Activated CD8-positive, alpha-beta T cell treated with anti-CD3 and anti-CD28 coated beads for 36 hours (primary cell): ENCODE data around the gene TGFB1I1. TPM values are rescaled to one million over a fixed set of nuclear protein-coding genes. Genes with fewer than 3 reads are reported as not detected.
"Not testable (repeated sequence)": the region's sequence is repeated elsewhere in the genome, so short reads cannot be mapped to it uniquely, and the experiment has no call there.

Source experiments
- ATAC-seq: fragments of 200-7000 bp; cut with Tn5 transposase; one replicate; pipeline ENCODE4 v1.10.0; 2021; ENCODE audit warnings: mild to moderate bottlenecking, moderate library complexity
- CTCF ChIA-PET: fragments of 350-600 bp; sonication (Branson Sonifier 250); formaldehyde crosslinking; loops from one replicate; lab custom pipeline; 2021; ENCODE audit warnings: antibody characterized with exemption; lab: Charles Lee
- POLR2A ChIA-PET: fragments of 350-600 bp; sonication (Branson Sonifier 250); formaldehyde crosslinking; loops from one replicate; lab custom pipeline; 2021; ENCODE audit warnings: antibody characterized with exemption; lab: Charles Lee
- DNase-seq: peaks from one replicate; pipeline ENCODE4 v3.0.0-alpha.2; 2020
- H3K27ac Mint-ChIP-seq: one replicate; pipeline ENCODE4 v1.8.0; 2021; ENCODE audit warnings: mild to moderate bottlenecking, mixed read lengths
- H3K27me3 Mint-ChIP-seq: one replicate; pipeline ENCODE4 v1.8.0; 2021; ENCODE audit warnings: mixed read lengths
- H3K36me3 Mint-ChIP-seq: one replicate; pipeline ENCODE4 v1.8.0; 2021; ENCODE audit warnings: low read depth, mixed read lengths
- H3K4me1 Mint-ChIP-seq: one replicate; pipeline ENCODE4 v1.8.0; 2021; ENCODE audit warnings: low read depth, mixed read lengths
- H3K4me3 Mint-ChIP-seq: one replicate; pipeline ENCODE4 v1.8.0; 2021; ENCODE audit warnings: mild to moderate bottlenecking, moderate library complexity, mixed read lengths
- H3K9me3 Mint-ChIP-seq: one replicate; pipeline ENCODE4 v1.8.0; 2021; ENCODE audit warnings: mixed read lengths
- CTCF ChIP-seq: fragments of 200-600 bp; IDR thresholded peaks from one replicate; pipeline ENCODE4 v1.8.0; 2022; ENCODE audit warnings: antibody characterized with exemption, mild to moderate bottlenecking
- intact Hi-C: fragments of 100-400 bp; cut with micrococcal nuclease; formaldehyde crosslinking; loops from one replicate; pipeline ENCODE4 v1.10.0; 2022
- total RNA-seq, 2 experiments: library from RNA; stranded (reverse); gene quantifications; one replicate each; pipeline ENCODE4 v1.2.3, GENCODE V29; 2021

TGFB1I1 gene
- total RNA-seq, 2 experiments from 2014 or later: 0.92 to 1.2 TPM

- DNase-seq: no peak
- no peak overlapping the region for H3K4me3 Mint-ChIP-seq
- H3K4me1 Mint-ChIP-seq: no peaks in the 10 kb centered on the region
- no peak for TF ChIP-seq CTCF
- H3K9me3 Mint-ChIP-seq: no peaks in the 10 kb centered on the region
- peaks cover 5% of the 10 kb centered on the region for H3K36me3 Mint-ChIP-seq
- CTCF ChIA-PET: interaction anchor here (1.2 kb wide), 1 partner anchor 42 kb away, joined by 3 read pairs; no protein-coding TSS in a partner anchor
- no peaks in the 10 kb centered on the region for H3K27me3 Mint-ChIP-seq
- POLR2A ChIA-PET: interaction anchor here (1.4 kb wide), 1 partner anchor 10 kb away, joined by 5 read pairs; the partner anchor contains the start of gene RUSF1
- no peak overlapping the region for H3K27ac Mint-ChIP-seq
- ATAC-seq: no peak
- intact Hi-C loops: no loop called here
These were observed 26.5 kb downstream of the TGFB1I1 start for GRCh38 chr16:31498493-31498892.

- Mint-ChIP-seq H3K27ac (no peak overlapping the region), H3K9me3 (no peaks in the 10 kb centered on the region), H3K4me1 (peaks cover 6% of the 10 kb centered on the region), H3K36me3 (peaks cover 4% of the 10 kb centered on the region), H3K27me3 (no peaks in the 10 kb centered on the region), H3K4me3 (no peak overlapping the region)
- ChIA-PET POLR2A (interaction anchor here (0.6 to 1.1 kb wide), 2 partner anchors 13 to 531 kb away, joined by 3 to 4 read pairs; no protein-coding TSS in a partner anchor), CTCF (no interaction called here)
- ATAC-seq (no peak), DNase-seq (no peak)
- intact Hi-C loops: loop anchor here (10.0 kb wide), 1 partner anchor 215 kb away; a partner anchor contains a TSS
- no peak for TF ChIP-seq CTCF
These were observed 28.0 kb downstream of the TGFB1I1 start for GRCh38 chr16:31499928-31500327.

- intact Hi-C loops: loop anchor here (10.0 kb wide), 1 partner anchor 213 kb away; a partner anchor contains a TSS
- H3K36me3 Mint-ChIP-seq: peaks cover 10% of the 10 kb centered on the region
- TF ChIP-seq CTCF: no peak
- no peaks in the 10 kb centered on the region for H3K27me3 Mint-ChIP-seq
- DNase-seq (no peak), ATAC-seq (no peak)
- ChIA-PET POLR2A (no interaction called here), CTCF (interaction anchor here (0.8 to 2.7 kb wide), 2 partner anchors 25 to 41 kb away, joined by 3 to 9 read pairs; partner anchors contain the start of gene ARMC5)
- no peak overlapping the region for H3K4me3 Mint-ChIP-seq
- no peak overlapping the region for H3K27ac Mint-ChIP-seq
- no peaks in the 10 kb centered on the region for H3K9me3 Mint-ChIP-seq
- H3K4me1 Mint-ChIP-seq: peaks cover 21% of the 10 kb centered on the region
These were observed 29.4 kb downstream of the TGFB1I1 start for GRCh38 chr16:31501226-31501965.

- POLR2A ChIA-PET: no interaction called here
- no peak for DNase-seq
- no peak overlapping the region for H3K4me3 Mint-ChIP-seq
- no peak for TF ChIP-seq CTCF
- no peaks in the 10 kb centered on the region for H3K9me3 Mint-ChIP-seq
- no peaks in the 10 kb centered on the region for H3K27me3 Mint-ChIP-seq
- peaks cover 10% of the 10 kb centered on the region for H3K36me3 Mint-ChIP-seq
- intact Hi-C loops: loop anchor here (10.0 kb wide), 1 partner anchor 213 kb away; a partner anchor contains a TSS
- ATAC-seq: no peak
- peaks cover 25% of the 10 kb centered on the region for H3K4me1 Mint-ChIP-seq
- CTCF ChIA-PET: interaction anchor here (0.8 to 2.7 kb wide), 2 partner anchors 25 to 42 kb away, joined by 3 to 9 read pairs; partner anchors contain the start of gene ARMC5
- H3K27ac Mint-ChIP-seq: no peak overlapping the region
These were observed 30.0 kb downstream of the TGFB1I1 start for GRCh38 chr16:31501966-31502348.

- no peak overlapping the region for H3K27ac Mint-ChIP-seq
- CTCF ChIA-PET: interaction anchor here (1.3 to 2.7 kb wide), 2 partner anchors 43 to 354 kb away, joined by 3 to 9 read pairs; partner anchors contain the start of gene ARMC5
- DNase-seq: no peak
These were observed 31.0 kb downstream of the TGFB1I1 start for GRCh38 chr16:31502981-31503380.

GRCh38 chr16:31503555-31503954, 31.6 kb downstream of the TGFB1I1 start:
- H3K4me1 Mint-ChIP-seq: peaks cover 30% of the 10 kb centered on the region
- not testable (repeated sequence) for H3K27ac Mint-ChIP-seq, H3K9me3 Mint-ChIP-seq, ATAC-seq, H3K4me3 Mint-ChIP-seq, DNase-seq, H3K36me3 Mint-ChIP-seq, H3K27me3 Mint-ChIP-seq
- CTCF ChIA-PET: interaction anchor here (1.3 to 2.7 kb wide), 2 partner anchors 43 to 353 kb away, joined by 3 to 9 read pairs; partner anchors contain the start of gene ARMC5
- POLR2A ChIA-PET: interaction anchor here (1.9 kb wide), 1 partner anchor 16 kb away, joined by 6 read pairs; no protein-coding TSS in a partner anchor
- intact Hi-C loops: loop anchor here (10.0 kb wide), 1 partner anchor 211 kb away; a partner anchor contains a TSS

More at GRCh38 chr16:31502981-31503380, 31.0 kb downstream of the TGFB1I1 start:
- peaks cover 10% of the 10 kb centered on the region for H3K36me3 Mint-ChIP-seq
- POLR2A ChIA-PET: interaction anchor here (1.9 kb wide), 1 partner anchor 15 kb away, joined by 6 read pairs; no protein-coding TSS in a partner anchor
- ATAC-seq: no peak
- no peaks in the 10 kb centered on the region for H3K27me3 Mint-ChIP-seq
- no peaks in the 10 kb centered on the region for H3K9me3 Mint-ChIP-seq
- TF ChIP-seq CTCF: no peak
- peaks cover 30% of the 10 kb centered on the region for H3K4me1 Mint-ChIP-seq
- no peak overlapping the region for H3K4me3 Mint-ChIP-seq
- intact Hi-C loops: loop anchor here (10.0 kb wide), 1 partner anchor 212 kb away; a partner anchor contains a TSS
